Endothelial cell (in vitro differentiated cells): ENCODE measurements around the gene FAM234B. TPM values are rescaled to one million over a fixed set of nuclear protein-coding genes. Genes with fewer than 3 reads are reported as not detected.

Source experiments
- DNase-seq: peaks from one replicate; pipeline ENCODE4 v3.0.0; 2021; ENCODE audit warnings: low spot score
- H3K27ac Mint-ChIP-seq: one replicate; pipeline ENCODE4 v1.8.0; 2021; ENCODE audit warnings: mixed read lengths, inconsistent platforms; ENCODE audit not compliant: unreplicated experiment
- H3K27me3 Mint-ChIP-seq: one replicate; pipeline ENCODE4 v1.8.0; 2021; ENCODE audit warnings: mild to moderate bottlenecking, moderate library complexity, mixed read lengths, inconsistent platforms; ENCODE audit not compliant: unreplicated experiment
- H3K36me3 Mint-ChIP-seq: one replicate; pipeline ENCODE4 v1.8.0; 2021; ENCODE audit warnings: mild to moderate bottlenecking, low read depth, mixed read lengths, inconsistent platforms; ENCODE audit not compliant: unreplicated experiment
- H3K4me1 Mint-ChIP-seq: one replicate; pipeline ENCODE4 v1.8.0; 2021; ENCODE audit warnings: mild to moderate bottlenecking, mixed read lengths, inconsistent platforms; ENCODE audit not compliant: unreplicated experiment
- H3K4me3 Mint-ChIP-seq: one replicate; pipeline ENCODE4 v1.8.0; 2021; ENCODE audit warnings: mild to moderate bottlenecking, mixed read lengths, inconsistent platforms; ENCODE audit not compliant: unreplicated experiment
- H3K9me3 Mint-ChIP-seq: one replicate; pipeline ENCODE4 v1.8.0; 2021; ENCODE audit warnings: mixed read lengths, inconsistent platforms; ENCODE audit not compliant: unreplicated experiment
- total RNA-seq: library from RNA; stranded (reverse); fragmentation: NEBNext Ultra II Directional; extraction: Animal tissue kit (Norgen Biotek cat#: 25700); gene quantifications from one replicate; pipeline ENCODE4 v1.2.1, GENCODE V29; 2021; ENCODE audit not compliant: unreplicated experiment
- TF ChIP-seq, protein P1 (sequence below): fragments of 200-600 bp; sonication (generic); IDR thresholded peaks from one replicate; pipeline ENCODE4 v1.5.0; 2021; ENCODE audit warnings: antibody characterized with exemption; ENCODE audit not compliant: unreplicated experiment

Gene FAM234B
- total RNA-seq, 1 donor from 2014 or later: 36.3 TPM

DNA sequence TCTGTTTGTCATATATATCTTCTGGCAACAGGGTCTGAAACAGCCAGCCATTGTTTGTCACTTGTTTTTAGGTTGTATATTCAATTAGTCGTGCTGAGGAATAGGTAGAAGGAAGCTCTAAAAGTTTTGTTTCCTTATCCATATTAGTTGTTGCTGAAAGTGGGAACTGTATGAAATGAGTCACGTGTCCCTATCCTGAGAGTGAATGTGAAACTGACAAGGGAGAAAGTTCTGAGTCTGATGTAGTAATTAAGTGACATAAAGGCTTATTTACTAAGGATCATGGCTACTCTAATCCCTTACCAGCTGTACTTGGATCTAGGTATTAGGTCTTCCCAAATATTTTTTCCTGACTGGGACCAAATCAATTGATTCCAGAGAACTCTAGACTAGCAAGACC, 16.4 kb downstream of the FAM234B start:
- Mint-ChIP-seq H3K9me3 (no peaks in the 10 kb centered on the region), H3K36me3 (peaks cover 35% of the 10 kb centered on the region), H3K27ac (no peak overlapping the region), H3K4me3 (no peak overlapping the region), H3K4me1 (peaks cover 12% of the 10 kb centered on the region), H3K27me3 (peaks cover 1% of the 10 kb centered on the region)
- TF ChIP-seq, protein P1, sequence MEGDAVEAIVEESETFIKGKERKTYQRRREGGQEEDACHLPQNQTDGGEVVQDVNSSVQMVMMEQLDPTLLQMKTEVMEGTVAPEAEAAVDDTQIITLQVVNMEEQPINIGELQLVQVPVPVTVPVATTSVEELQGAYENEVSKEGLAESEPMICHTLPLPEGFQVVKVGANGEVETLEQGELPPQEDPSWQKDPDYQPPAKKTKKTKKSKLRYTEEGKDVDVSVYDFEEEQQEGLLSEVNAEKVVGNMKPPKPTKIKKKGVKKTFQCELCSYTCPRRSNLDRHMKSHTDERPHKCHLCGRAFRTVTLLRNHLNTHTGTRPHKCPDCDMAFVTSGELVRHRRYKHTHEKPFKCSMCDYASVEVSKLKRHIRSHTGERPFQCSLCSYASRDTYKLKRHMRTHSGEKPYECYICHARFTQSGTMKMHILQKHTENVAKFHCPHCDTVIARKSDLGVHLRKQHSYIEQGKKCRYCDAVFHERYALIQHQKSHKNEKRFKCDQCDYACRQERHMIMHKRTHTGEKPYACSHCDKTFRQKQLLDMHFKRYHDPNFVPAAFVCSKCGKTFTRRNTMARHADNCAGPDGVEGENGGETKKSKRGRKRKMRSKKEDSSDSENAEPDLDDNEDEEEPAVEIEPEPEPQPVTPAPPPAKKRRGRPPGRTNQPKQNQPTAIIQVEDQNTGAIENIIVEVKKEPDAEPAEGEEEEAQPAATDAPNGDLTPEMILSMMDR: no peak
- DNase-seq: no peak

DNA sequence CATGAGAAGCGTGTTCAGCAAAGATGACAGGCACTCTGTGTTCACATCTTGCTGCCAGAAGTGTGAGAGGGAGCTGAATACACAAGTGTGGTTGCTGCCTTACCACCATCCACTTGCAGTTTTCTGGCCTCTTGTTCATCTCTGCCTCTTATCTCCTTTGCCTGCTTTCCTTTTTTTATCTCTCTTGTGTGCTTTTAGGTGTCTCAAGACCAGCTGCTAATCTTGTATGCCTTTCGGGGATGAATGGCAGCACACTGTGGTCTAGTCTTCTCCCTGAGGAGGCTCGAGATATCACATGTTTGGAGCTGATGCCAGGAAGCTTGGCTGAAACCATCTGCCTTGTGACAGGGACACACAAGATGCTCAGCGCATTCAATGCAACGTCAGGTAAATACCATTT, 17.2 kb downstream of the FAM234B start:
- Mint-ChIP-seq H3K4me3 (no peak overlapping the region), H3K27me3 (peaks cover 1% of the 10 kb centered on the region), H3K4me1 (peaks cover 12% of the 10 kb centered on the region), H3K9me3 (no peaks in the 10 kb centered on the region), H3K27ac (no peak overlapping the region), H3K36me3 (peaks cover 29% of the 10 kb centered on the region)
- TF ChIP-seq, protein P1: no peak
- DNase-seq: no peak

- TF ChIP-seq, protein P1: no peak
- peaks cover 37% of the 10 kb centered on the region for H3K36me3 Mint-ChIP-seq
- H3K4me3 Mint-ChIP-seq: no peak overlapping the region
- peaks cover 12% of the 10 kb centered on the region for H3K4me1 Mint-ChIP-seq
- DNase-seq: no peak
- no peaks in the 10 kb centered on the region for H3K9me3 Mint-ChIP-seq
- peaks cover 1% of the 10 kb centered on the region for H3K27me3 Mint-ChIP-seq
- no peak overlapping the region for H3K27ac Mint-ChIP-seq
Observed at GRCh38 chr12:13062669-13063068, 18.5 kb downstream of the FAM234B start.

DNA sequence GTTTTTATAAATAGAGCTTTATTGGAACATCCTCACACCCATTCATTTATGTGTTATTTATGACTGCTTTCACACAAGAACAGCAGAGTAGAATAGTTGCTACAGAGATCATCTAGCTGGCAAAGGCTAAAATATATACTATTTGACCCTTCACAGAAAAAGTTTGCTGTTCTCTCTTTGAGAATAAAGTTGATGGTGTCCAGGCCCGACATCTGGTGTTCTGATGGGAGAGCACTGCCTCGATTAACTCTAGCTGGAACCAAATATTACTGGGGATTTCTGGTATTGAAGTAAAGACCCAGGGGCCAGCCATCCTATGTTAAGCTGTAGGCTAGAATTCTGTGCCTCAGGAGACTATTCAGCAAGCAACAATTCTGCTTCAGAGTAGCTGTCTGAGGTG, 21.8 kb downstream of the FAM234B start:
- Mint-ChIP-seq H3K36me3 (peaks cover 39% of the 10 kb centered on the region), H3K27me3 (peaks cover under 1% of the 10 kb centered on the region), H3K9me3 (no peaks in the 10 kb centered on the region), H3K4me1 (peaks cover 12% of the 10 kb centered on the region), H3K27ac (peak overlapping the region; percentile 22), H3K4me3 (no peak overlapping the region)
- DNase-seq: no peak
- TF ChIP-seq, protein P1: no peak

DNA sequence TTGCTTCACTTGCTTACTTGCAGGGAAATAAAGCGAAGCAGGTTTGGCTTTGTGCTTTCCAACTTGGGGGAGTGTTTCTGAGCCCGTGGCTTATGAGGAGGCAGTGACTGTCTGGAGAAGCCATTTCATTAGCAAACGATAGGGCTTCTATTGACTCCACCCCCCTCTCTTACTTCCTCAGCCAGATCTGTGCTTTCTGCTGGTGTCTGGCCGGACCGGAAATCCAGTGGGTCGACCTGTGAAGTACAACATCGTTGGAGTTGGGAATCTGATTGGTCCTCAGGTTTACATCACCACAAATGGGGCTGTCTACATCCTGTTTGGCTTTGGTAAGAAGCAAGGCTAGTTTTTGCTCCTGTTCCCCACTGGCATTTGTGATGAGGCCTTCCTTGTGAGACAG, 22.3 kb downstream of the FAM234B start:
- Mint-ChIP-seq H3K36me3 (peaks cover 37% of the 10 kb centered on the region), H3K4me3 (no peak overlapping the region), H3K27ac (no peak overlapping the region), H3K27me3 (no peaks in the 10 kb centered on the region), H3K4me1 (peaks cover 12% of the 10 kb centered on the region), H3K9me3 (no peaks in the 10 kb centered on the region)
- TF ChIP-seq, protein P1: no peak
- DNase-seq: no peak
